IPS DF 4.7 (cell line): ENCODE data around the gene KNCN.

Source experiments
- DNase-seq: peaks from one replicate; pipeline ENCODE4 v3.0.0-alpha.2; 2013; ENCODE audit warnings: low spot score; ENCODE audit errors: extremely low read depth

Gene KNCN

GRCh38 chr1:46544561-46545240 lies 6.7 kb downstream of the KNCN start:
- DNase-seq = no peak

- DNase-seq = no peak
Observed at GRCh38 chr1:46543761-46544560, 7.5 kb downstream of the KNCN start.

- DNase-seq = no peak
Observed at GRCh38 chr1:46543382-46543760, 8.1 kb downstream of the KNCN start.

GRCh38 chr1:46539972-46540371 lies 11.5 kb downstream of the KNCN start:
- no peak for DNase-seq

- no peak for DNase-seq
Observed at GRCh38 chr1:46538147-46538546, 13.3 kb downstream of the KNCN start.

GRCh38 chr1:46537651-46538050 lies 13.8 kb downstream of the KNCN start:
- DNase-seq = no peak

- no peak for DNase-seq
Observed at GRCh38 chr1:46536527-46536926, 14.9 kb downstream of the KNCN start.

- DNase-seq = no peak
Observed at GRCh38 chr1:46535063-46535462, 16.4 kb downstream of the KNCN start.

- DNase-seq = no peak
Observed at GRCh38 chr1:46533179-46533864, 18.1 kb downstream of the KNCN start.

- no peak for DNase-seq
Observed at GRCh38 chr1:46532498-46533178, 18.8 kb downstream of the KNCN start.

GRCh38 chr1:46532095-46532494 lies 19.4 kb downstream of the KNCN start:
- DNase-seq = no peak

- no peak for DNase-seq
Observed at GRCh38 chr1:46530791-46531409, 20.5 kb downstream of the KNCN start.

- no peak for DNase-seq
Observed at GRCh38 chr1:46530311-46530710, 21.1 kb downstream of the KNCN start.

GRCh38 chr1:46529031-46529630 lies 22.3 kb downstream of the KNCN start:
- DNase-seq = no peak

- DNase-seq = no peak
Observed at GRCh38 chr1:46528297-46528955, 23.0 kb downstream of the KNCN start.

GRCh38 chr1:46527474-46528296 lies 23.8 kb downstream of the KNCN start:
- DNase-seq = no peak

GRCh38 chr1:46526691-46527291 lies 24.7 kb downstream of the KNCN start:
- no peak for DNase-seq

- DNase-seq = no peak
Observed at GRCh38 chr1:46526013-46526690, 25.3 kb downstream of the KNCN start.
